MM.1S (cell line): ENCODE results near the gene PTPRF.

ENCODE experiments used
- EZH2 ChIP-seq: fragments of 300-600 bp; sonication (generic); optimal IDR thresholded peaks from 2 replicates; pipeline ENCODE3; 2017; ENCODE audit warnings: low read depth, mild to moderate bottlenecking, antibody characterized with exemption, low read length, mixed read lengths
- EZH2phosphoT487 ChIP-seq: fragments of 300-600 bp; sonication (generic); IDR thresholded peaks from 2 replicates; pipeline ENCODE4 v1.6.1; 2018; ENCODE audit warnings: antibody characterized with exemption, low read length
- TF ChIP-seq, protein P1 (sequence below): fragments of 300-600 bp; sonication (generic); IDR thresholded peaks from 2 replicates; pipeline ENCODE4 v1.5.1; 2016; ENCODE audit warnings: antibody characterized with exemption, low read length, mixed read lengths

- TF ChIP-seq, protein P1, sequence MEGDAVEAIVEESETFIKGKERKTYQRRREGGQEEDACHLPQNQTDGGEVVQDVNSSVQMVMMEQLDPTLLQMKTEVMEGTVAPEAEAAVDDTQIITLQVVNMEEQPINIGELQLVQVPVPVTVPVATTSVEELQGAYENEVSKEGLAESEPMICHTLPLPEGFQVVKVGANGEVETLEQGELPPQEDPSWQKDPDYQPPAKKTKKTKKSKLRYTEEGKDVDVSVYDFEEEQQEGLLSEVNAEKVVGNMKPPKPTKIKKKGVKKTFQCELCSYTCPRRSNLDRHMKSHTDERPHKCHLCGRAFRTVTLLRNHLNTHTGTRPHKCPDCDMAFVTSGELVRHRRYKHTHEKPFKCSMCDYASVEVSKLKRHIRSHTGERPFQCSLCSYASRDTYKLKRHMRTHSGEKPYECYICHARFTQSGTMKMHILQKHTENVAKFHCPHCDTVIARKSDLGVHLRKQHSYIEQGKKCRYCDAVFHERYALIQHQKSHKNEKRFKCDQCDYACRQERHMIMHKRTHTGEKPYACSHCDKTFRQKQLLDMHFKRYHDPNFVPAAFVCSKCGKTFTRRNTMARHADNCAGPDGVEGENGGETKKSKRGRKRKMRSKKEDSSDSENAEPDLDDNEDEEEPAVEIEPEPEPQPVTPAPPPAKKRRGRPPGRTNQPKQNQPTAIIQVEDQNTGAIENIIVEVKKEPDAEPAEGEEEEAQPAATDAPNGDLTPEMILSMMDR, result no peak
- TF ChIP-seq EZH2, result no peak
- no peak for TF ChIP-seq EZH2phosphoT487
These were observed 39.6 kb upstream of the PTPRF start for GRCh38 chr1:43491061-43491460.
